Measurements from ENCODE around the gene TTC34.

DNA sequence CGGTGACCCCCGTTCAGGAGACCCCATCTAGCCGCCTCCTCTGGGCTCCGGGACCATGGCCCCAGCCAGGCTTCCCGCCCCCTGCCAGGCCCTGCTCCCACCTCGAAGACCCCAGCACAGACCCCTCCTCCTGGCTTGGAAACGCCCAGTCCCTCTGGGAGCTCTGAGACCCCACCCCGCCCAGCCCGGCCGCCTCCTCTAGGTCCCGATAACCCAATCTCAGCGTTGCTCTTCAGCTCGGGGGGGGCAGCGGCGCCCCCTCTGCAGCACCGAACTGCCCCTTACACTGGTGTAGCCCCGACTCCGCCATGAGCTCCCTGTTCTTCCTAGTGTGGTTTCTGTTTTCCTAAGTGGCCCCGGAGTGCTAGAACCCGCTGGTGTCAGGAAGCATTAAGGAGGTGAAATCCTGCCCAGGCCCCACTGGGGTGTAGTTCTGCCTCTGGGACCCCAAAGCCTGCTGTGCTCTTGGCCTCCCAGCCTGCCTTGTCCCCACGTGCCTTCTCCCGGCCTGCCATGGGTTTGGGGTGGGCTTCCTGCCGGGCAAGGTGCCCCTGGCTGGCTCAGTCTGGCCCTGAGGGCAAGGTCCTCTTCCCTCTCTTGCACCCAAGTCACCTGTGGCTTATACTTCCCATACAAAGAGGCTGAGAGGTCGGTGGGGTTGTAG is 157.9 kb downstream of the TTC34 start:
- no peak for TF ChIP-seq POLR2A (IDR thresholded peaks at IDR 0.05)
- TF ChIP-seq, protein P1, sequence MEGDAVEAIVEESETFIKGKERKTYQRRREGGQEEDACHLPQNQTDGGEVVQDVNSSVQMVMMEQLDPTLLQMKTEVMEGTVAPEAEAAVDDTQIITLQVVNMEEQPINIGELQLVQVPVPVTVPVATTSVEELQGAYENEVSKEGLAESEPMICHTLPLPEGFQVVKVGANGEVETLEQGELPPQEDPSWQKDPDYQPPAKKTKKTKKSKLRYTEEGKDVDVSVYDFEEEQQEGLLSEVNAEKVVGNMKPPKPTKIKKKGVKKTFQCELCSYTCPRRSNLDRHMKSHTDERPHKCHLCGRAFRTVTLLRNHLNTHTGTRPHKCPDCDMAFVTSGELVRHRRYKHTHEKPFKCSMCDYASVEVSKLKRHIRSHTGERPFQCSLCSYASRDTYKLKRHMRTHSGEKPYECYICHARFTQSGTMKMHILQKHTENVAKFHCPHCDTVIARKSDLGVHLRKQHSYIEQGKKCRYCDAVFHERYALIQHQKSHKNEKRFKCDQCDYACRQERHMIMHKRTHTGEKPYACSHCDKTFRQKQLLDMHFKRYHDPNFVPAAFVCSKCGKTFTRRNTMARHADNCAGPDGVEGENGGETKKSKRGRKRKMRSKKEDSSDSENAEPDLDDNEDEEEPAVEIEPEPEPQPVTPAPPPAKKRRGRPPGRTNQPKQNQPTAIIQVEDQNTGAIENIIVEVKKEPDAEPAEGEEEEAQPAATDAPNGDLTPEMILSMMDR (IDR thresholded peaks at IDR 0.05), result no peak
